Hematopoietic multipotent progenitor cell treated with erythropoietin and hydrocortisone succinate and interleukin-3 and kit ligand, for 17 days (in vitro differentiated cells): ENCODE data around the gene NUP210.
"Not testable (repeated sequence)": the region's sequence is repeated elsewhere in the genome, so short reads cannot be mapped to it uniquely, and the experiment has no call there.

Experiments used
- DNase-seq: peaks from one replicate; pipeline ENCODE4 v3.0.0-alpha.2; 2015; ENCODE audit warnings: low spot score

The NUP210 gene

DNA sequence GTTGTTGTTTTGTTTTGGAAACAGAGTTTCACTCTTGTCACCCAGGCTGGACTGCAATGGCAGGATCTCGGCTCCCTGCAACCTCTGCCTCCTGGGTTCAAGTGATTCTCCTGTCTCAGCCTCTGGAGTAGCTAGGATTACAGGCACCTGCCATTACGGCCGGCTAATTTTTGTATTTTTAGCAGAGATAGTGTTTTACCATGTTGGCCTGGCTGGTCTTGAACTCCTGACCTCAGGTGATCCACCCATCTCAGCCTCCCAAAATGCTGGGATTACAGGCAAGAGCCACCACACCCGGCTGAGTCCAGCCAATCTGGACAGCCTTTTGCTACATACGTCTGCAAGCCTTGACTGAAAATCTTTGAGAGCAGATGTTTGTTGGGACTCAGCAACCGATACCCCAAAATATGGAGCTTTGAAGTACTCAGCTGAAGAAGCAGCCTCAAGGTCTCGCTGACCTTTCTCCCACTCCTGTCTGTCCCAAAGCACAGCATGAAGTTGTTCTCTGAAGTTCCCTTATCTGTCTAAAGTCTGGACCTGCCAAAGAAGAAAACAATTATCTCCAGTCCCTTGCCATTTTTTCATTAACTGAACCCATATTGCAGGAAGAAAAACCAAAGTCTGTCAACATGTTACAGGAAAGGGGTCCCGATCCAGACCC lies 9.6 kb upstream of the NUP210 start:
- DNase-seq, result no peak

DNA sequence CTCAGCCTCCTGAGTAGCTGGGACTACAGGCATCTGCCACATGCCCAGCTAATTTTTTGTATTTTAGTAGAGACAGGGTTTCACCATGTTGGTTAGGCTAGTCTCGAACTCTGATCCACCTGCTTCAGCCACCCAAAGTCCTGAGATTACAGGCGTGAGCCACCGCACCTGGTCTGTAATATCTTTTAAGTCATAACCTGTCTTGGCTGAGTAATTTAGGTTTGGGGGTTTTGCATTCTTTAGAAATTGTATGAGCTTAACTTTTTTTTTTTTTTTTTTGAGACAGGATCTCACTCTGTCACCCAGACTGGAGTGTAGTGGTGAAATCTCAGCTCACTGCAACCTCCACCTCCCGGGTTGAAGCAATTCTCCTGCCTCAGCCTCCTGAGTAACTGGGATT lies 8.6 kb upstream of the NUP210 start:
- not testable (repeated sequence) for DNase-seq

DNA sequence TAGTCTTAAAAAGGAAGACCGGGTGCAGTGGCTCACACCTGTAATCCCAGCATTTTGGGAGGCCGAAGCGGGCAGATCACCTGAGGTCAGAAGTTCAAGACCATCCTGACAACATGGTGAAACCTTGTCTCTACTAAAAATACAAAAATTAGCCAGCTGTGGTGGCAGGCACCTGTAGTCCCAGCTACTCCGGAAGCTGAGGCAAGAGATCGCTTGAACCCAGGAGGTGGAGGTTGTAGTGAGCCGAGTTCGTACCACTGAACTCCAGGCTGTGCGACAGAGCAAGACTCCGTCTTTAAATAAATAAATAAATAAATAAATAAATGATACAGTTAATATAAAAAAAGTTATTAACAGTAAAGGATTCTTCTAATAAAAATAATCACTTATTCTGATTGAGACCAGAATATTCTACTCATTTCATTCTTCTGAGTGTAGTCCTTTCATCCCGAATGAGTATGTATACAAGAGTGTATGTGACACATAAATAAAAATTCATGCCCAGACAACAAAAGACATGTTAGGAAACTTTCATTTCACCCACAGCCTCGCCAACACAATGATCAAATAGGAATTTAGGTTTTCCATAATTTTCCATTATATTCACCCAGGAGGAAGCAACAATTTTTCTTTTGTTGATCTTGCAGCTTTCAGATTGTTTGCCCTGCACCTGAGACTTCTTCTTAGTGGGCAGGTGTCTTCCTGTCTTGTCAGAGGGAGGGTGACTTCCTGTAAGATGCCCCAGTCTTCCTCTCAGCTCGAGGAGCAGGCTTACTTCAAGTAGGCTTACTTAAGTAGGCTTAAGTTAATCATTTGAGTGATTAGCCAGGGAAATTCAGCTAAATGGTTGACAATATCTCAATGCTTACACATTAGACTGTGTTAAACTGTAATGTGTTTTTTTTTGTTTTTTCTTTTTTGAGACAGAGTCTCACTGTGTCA lies 7.8 kb upstream of the NUP210 start:
- no peak for DNase-seq

DNA sequence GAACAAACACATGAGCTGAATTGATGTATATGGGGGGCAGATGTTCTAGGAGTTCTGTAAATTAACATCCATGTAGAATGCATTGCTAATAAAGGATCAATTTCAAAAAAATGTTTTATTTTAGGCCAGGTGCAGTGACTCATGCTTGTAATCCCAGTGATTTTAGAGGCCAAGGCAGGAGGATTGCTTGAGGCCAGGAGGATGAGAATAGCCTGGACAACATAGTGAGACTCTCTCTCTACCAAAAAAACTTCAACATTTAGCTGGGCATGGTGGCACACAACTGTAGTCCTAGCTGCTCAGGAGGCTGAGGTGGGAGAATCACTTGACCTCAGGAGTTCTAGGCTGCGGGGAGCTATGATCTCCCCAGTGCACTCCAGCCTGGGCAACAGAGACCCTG lies 6.5 kb upstream of the NUP210 start:
- no peak for DNase-seq

DNA sequence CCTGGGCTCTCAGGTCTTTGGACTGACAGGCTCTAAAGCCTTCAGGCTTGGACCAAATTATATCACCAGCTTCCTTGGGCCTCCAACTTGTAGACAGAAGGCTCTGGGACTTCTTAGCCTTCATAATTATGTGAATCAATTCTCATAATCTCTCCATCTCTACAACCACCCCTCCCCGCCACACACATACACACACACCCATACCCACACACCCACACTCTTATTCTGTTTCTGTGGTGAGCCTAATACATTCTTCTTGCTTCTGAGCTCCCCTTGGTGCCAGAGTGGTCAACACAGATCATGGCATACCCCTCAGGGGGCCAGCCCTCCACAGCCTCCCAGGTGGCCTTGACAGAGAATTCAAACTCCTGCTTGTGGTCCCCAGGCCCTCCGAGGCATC lies 5.6 kb upstream of the NUP210 start:
- DNase-seq, result no peak

DNA sequence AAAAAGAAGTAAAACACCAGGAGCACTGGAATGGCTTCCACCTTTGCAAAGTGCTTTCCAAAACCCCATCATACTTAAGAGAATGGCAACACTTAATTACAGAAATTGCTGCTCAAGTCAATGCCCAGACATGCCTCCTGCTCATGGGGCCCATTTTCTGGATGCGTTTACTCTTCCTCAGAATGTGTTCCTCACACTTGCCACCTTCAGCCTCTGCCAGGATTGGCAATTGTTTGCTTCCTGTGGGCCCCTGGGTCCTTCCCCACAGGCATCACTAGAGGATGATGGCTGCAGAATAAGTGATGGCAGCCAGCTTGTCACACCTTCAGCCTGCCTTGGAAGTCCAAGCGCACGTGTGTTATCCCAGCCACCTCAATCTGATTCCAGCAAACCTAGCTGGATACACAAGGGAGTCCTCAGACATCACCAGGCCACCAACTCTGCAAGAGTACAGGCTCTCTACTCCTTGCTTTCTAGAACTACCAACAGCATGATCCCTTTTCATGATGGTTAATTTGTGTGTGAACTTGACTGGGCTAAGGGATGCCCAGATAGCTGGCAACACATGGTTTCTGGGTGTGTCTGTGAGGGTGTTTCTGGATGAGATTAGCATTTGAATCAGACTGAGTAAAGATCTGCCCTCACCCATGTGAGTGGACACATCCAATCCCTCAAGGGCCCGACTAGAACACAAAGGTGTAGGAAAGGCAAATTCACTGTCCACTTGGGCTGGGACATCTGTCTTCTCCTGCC lies 4.9 kb upstream of the NUP210 start:
- DNase-seq, result no peak

DNA sequence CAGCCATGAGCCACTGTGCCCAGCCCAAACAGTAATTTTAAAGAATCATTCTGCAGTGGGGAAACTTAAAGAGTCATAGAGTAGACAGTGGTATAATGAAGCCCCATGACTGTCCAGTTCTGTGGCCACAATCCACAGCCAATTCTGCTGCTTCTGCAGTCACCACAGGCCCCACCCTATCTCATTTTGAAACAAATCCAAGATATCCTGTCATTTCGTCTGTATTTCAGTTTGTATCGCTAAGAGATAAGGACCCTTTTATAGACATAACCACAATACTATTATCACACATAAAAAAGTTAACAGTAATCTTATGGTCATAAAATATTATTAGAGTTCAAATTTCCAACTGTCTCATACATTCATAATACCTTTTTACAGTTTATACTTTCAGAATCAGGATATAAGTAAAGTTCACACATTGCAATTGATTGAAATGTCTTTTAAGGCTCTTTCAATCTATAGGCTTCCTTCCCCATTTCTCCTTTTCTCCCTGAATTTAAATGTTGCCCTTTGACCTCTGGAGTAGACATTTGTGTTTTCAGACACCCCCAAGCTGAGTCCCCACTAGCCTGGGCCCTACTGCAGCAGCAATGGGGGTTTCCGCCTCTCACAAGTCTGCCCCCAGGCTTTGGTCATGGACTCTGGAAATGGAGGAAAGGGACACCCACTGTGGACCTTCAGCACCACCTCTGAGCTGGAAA lies 4.2 kb upstream of the NUP210 start:
- no peak for DNase-seq

DNA sequence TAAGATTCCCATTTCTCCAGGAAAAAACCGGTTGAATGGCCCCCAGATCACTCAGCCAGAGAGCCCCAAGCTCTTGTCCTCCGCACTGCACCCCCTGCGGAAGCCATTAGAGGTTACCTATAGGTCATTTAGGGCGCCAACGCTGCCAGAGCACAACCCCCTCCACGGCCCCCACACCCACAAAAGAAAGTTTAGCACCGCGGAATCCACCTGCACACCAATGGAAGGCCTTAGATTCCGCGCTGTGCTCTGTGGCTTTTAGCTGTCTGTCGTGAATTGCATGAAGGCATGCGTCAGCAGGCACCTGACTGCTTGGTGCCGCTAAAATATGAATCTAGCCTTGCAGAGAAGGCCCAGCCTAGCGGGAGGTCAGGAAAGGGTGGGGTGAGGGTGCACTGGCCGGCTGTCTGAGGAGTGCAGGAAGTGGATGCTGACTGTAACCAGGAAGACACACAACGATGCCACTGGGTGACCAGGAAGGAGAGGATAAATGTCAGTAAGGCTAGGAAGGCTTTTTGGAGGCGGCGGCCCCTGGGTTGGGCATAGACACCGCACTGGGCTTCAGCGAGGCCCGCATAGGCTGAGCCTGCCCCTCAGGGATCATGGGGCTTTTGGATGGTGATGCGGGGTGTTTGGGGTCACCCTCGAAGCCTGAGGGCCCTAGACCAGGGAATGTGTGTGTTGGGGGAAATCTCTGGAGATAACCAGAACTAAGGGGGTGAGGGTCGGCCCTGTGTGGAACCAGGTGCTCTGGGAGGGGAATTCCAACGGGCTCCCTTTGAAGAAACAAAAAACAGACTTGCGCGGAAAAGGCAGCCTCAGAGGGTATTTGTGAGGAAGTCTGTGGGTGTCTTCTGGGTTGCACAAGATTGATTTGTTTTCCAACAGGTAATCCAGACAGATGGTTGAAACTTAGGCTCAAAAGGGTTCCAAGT lies 976 bp upstream of the NUP210 start:
- no peak for DNase-seq

DNA sequence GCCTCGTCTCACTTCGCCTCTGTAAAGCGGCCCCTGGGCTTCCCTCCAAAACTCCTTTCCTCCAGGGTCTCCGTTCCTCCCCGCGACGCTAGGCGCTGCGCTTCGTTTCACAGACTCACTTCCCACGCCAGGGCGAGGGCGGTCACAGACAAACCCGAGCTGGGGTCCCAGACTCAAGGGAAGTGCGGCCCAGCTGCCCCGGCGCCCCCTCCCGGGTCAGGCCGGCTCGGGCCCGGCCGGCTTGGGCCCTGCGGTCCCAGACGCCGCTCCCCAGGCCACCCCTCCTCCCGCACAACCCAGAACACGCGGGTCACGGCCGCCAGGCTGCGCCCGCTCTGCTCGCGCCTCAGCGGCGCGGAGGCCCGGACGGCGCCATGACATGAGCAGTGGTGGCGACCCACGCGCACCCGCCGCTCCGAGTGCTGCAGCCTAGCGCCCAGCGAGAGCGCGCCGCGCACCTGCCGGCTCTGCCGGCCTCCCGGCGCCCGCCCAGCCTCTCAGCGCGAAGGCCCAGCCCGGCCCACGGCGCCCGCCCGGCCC lies 547 bp downstream of the NUP210 start:
- DNase-seq, result peak; percentile 51

DNA sequence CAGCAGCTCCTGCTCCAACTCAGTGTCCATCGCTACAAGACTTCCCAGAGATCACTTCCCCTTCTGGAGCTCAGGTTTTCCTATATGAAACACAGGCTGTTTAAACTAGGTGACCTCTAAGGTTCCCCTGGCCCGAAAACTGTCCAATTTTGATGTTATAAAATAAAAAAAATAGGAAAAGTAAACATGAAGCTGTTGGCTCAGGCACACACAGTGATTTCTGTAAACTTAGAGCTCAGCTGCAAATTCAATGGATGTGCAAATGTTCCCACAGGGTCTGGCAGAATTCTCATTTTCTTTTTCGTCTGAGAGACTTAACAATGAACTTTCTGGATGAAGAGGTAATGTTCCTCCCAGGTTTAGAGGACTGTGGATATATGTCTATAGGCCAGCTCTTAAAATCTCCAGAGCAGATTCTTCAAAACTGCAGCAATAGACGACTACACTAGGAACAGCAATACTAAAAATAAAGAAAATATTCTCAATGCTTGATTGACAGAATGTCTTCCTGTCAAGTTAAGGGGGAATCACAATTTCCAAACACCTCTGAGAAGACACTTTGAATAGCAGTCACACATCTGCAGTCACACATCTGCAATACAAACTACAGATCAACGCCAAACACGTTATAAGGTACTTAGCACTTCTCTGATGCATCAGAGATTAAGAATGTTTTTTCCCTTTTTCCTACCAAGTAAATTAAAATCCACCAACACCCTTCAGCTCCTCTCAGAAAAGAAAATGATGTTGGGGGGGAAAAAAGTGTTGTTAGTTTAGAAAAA lies 2.8 kb downstream of the NUP210 start:
- DNase-seq, result no peak

DNA sequence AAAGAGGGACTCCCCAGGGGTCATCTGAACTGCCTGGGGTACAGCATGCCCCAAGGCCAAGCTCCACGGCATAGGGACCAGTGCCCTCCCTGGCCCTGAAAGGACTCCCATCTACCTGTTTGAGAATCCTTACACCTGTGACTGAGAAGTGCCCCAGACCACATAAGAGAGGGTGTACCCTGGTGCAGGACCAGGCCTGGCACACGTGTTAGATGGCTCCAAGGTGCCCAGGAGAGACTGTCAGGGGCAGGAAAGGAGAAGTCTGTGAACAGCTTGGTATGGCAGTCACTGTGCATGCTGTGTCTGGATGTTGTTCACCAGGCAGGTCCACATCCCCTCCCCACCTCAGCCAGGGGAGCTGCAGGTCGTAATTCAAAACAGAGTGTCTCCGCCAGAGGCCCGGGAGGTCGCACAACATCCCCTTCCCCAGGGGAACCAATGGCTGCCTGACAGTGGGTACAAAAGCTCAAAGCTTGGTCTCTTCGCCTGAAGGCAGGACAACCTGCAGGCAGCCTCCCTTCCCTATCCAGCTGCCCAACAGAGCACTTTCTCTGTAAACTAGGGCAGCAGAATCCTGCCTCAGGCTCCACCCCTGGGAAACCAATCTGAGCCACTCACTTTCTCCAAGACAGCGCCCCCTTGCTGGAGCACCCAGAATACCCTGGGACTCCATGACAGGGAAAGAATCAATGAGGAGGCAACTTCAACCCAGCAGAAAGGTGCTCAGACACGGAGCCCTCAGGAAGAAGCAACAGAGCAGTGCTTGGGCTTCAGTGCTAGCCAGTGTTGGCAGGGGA lies 3.9 kb downstream of the NUP210 start:
- DNase-seq, result peak; percentile 36

DNA sequence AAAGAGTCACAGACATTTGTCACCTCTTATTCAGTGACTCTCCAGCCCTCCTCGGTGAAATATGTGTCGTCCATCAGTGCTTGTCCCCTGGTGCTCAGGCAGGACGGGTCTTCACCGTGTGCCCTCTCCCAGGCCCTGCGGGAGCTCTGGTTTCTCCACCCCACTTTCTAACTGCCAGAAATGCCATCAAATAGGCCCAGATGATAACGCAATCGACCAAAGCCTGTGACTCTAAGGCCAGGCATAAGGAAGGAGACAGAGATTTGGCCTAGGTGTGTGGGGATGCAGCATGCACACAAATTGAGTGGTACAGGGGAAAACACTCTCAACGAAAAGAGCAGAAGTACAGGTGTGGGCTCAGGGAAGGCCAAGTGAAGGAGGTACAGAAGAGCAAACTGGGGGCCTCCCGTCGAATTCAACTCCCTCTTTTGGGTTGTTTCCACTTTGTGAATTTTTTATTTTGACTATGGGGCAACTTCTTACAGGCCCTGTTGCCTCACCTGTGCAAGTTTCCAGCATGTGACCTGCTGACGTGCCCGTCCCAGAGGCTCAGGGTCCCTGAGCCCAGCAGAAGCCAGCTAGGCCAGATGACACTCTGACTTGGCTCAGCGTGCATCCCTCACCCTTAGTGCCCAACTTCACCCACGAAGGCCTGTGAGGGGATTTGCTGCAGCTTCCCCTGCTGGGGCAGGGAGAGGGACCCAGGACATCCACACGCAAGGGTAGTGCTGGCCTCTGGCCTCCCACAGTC lies 4.7 kb downstream of the NUP210 start:
- DNase-seq, result no peak

DNA sequence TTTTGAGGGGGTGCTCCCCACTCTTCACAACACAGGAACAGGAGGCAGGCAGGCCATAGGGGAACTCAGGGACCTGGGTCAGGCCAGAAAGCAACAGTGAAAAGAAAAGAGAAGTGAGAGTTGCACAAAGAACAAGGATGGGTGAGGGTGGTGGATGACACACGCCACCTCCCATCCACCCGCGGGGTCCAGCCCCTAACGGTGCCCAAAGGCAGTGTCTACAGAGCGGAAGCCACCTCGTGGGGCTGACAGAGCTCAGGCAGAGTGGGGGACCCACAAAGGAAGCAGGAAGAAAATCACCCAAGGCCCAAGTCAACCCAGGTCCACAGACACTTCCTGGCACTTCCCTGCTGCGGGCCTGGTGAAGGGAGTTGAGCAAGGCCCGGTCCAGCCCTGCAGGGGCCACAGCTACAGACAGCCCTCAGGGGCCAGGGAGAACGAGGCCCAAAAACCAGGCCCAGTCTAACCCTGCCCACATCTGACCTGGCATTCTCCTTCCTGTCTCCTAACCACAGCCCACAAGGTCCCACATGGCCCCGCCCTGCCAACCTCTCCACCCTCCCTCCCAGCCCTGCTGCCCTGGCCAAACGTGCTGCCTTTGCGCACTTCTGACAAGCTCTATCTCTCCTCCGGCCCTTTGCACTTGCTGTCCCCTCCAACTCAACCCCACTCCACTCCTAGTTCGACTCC lies 5.9 kb downstream of the NUP210 start:
- DNase-seq, result peak; percentile 67

DNA sequence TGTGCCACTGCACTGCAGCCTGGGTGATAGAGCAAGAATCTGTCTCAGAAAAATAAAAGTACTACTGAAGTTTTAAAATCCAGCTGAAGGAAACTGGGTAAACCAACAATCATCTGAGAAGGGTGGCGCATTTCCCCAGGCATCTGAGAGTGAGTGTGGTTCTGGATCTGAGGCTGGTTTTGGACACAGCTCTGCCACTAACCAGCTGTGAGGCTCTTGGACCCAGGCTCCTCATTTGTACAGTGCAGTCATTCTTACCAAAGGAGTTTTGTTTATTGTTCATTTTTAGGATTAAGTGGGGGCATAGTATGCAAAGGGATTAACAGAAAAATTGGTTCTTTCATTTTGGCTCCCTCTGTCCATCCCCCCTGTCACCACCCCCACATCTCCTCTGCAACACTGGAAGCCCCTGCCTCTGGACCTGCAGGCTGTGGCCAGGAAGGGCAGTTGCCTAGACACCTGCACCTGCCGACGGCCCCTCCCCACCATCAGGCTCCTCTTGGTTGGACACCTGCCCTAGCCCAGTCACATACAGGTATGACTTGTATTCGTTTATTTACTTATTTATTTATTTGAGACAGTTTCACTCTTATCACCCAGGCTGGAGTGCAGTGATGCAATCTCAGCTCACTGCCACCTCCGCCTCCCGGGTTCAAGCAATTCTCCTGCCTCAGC lies 8.8 kb downstream of the NUP210 start:
- no peak for DNase-seq

DNA sequence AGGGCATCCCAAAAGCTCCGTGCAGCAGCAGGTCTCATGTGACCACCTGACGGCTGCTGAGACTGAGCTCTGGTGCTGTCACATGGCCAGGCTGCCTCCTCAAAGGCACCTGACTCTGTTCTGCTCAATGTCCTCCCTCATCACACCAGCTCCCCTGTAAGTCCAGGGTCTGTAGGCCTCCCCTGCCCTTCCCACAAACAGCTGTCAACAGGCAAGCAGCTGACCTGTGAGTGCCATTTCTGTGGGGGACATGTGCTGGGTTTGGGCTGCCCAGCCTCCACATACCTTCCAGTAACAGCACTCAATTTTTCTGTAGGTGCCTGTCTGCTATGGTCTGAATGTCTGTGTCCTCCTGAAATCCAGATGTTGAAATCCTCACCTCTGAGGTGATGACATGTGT lies 11.2 kb downstream of the NUP210 start:
- DNase-seq, result no peak

DNA sequence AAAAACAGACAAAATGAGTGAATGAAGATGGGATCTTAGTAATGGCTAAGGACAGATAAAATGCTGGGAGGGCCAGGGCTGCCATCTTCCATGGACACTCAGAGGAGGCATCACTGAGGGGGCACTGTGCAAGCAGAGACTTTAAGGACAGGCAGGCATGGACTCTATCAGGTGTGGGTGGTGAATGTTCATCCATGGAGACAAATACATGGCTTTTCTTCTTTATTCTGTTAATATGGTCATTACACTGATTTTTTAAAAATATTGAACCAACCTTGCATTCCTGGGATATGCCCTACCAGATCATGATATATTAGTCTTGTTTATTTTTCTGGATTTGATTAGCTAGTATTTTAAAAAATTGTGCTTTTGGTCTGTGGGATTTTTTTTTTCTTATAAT lies 12.2 kb downstream of the NUP210 start:
- no peak for DNase-seq

DNA sequence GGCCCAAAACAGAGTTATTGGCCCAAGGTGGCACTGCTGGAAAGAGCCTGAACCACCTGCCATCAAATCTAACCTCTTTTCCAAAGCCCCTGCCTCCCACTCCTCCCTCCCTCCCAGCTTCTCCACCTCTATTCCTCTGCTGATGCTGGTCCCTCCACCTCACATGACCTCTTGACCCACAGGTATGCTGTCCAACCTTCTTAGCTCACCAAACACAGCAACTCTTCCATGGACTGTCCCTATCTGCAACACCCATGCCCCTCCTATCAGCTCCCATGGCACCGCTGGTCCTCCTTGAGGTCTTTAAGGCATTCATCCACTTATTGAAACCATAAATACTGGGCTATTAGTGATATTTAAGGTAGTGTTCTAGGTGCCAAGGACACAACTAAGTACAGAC lies 12.6 kb downstream of the NUP210 start:
- DNase-seq, result no peak
